HepG2 (cell line): ENCODE results near the gene GGT7. TPM values are rescaled to one million over a fixed set of nuclear protein-coding genes. Genes with fewer than 3 reads are reported as not detected.

Experiments used
- ATF5 ChIP-seq: sonication (generic); formaldehyde crosslinking; IDR thresholded peaks from 2 replicates; pipeline ENCODE4 v1.4.0; 2020; ENCODE audit warnings: mild to moderate bottlenecking, low read depth, missing genetic modification reagents
- IKZF5 ChIP-seq: IDR thresholded peaks from 2 replicates; pipeline ENCODE4 v1.6.1; 2018; ENCODE audit warnings: missing genetic modification reagents, mild to moderate bottlenecking, missing compliant biosample characterization
- LCORL ChIP-seq, 2 experiments: fragments of 450-650 bp in 1 of 2; sonication (generic) in 1 of 2; formaldehyde crosslinking in 1 of 2; IDR thresholded peaks; 2 replicates each; pipeline versions ENCODE4 v1.5.0 to v1.6.1; 2017 to 2020; ENCODE audit warnings: antibody characterized with exemption in 1 of 2, missing genetic modification reagents in 1 of 2
- MEIS1 ChIP-seq: sonication (generic); formaldehyde crosslinking; IDR thresholded peaks from 2 replicates; pipeline ENCODE4 v1.9.0; 2021; ENCODE audit warnings: mild to moderate bottlenecking, missing genetic modification reagents, moderate library complexity, borderline replicate concordance
- RCOR2 ChIP-seq: IDR thresholded peaks from 2 replicates; pipeline ENCODE4 v1.6.1; 2016; ENCODE audit warnings: missing biosample characterization, missing genetic modification reagents
- RFXAP ChIP-seq: sonication (generic); formaldehyde crosslinking; IDR thresholded peaks from 2 replicates; pipeline ENCODE4 v1.4.0; 2020; ENCODE audit warnings: missing genetic modification reagents, borderline replicate concordance
- SAP130 ChIP-seq: IDR thresholded peaks from 2 replicates; pipeline ENCODE4 v1.6.1; 2016; ENCODE audit warnings: low read depth
- ZBTB38 ChIP-seq: sonication (generic); formaldehyde crosslinking; IDR thresholded peaks from 2 replicates; pipeline ENCODE4 v1.5.1; 2020; ENCODE audit warnings: mild to moderate bottlenecking, missing genetic modification reagents
- ZFP41 ChIP-seq: sonication (generic); formaldehyde crosslinking; IDR thresholded peaks from 2 replicates; pipeline ENCODE4 v1.4.0; 2020; ENCODE audit warnings: mild to moderate bottlenecking, missing genetic modification reagents, borderline replicate concordance
- ZNF510 ChIP-seq: sonication (generic); formaldehyde crosslinking; IDR thresholded peaks from 2 replicates; pipeline ENCODE4 v1.4.0; 2020; ENCODE audit warnings: low read depth, mild to moderate bottlenecking, missing genetic modification reagents
- ZNF652 ChIP-seq: IDR thresholded peaks from 2 replicates; pipeline ENCODE4 v1.6.1; 2016; ENCODE audit warnings: low read depth, borderline replicate concordance
- ZNF83 ChIP-seq: sonication (generic); formaldehyde crosslinking; IDR thresholded peaks from 2 replicates; pipeline ENCODE4 v1.4.0; 2020; ENCODE audit warnings: missing genetic modification reagents, mild to moderate bottlenecking, borderline replicate concordance
- ZNF878 ChIP-seq: sonication (generic); formaldehyde crosslinking; IDR thresholded peaks from 2 replicates; pipeline ENCODE4 v1.8.1; 2023; ENCODE audit warnings: mild to moderate bottlenecking, missing genetic modification reagents, moderate library complexity
- polyA plus RNA-seq, 8 experiments: library from polyadenylated mRNA; depleted of rRNA in 3 of 8; stranded (reverse) in 7 of 8; unstranded in 1 of 8; fragments of >200 nt; fragmentation: Illumina TruSeq in 4 of 8; extraction: Trizol in 4 of 8; gene quantifications; 2 replicates each; pipeline versions ENCODE4 v1.2.1 to v1.2.3, GENCODE V29; 2011 to 2016; ENCODE audit warnings: low read depth in 4 of 8, missing spikeins in 1 of 8, mixed read lengths in 1 of 8; ENCODE audit not compliant: insufficient read depth in 1 of 8
- total RNA-seq, 5 experiments: library from RNA; depleted of rRNA; stranded (reverse); fragments of >200 nt; fragmentation: Illumina TruSeq; extraction: Trizol; gene quantifications; 2 replicates each; pipeline ENCODE4 v1.2.3, GENCODE V29; 2016; ENCODE audit warnings: low read depth in 1 of 5
- TF ChIP-seq, protein P1 (sequence below): sonication (generic); formaldehyde crosslinking; IDR thresholded peaks from 2 replicates; pipeline ENCODE4 v1.4.0; 2020; ENCODE audit warnings: missing genetic modification reagents
- TF ChIP-seq, protein P2 (sequence below): sonication (generic); formaldehyde crosslinking; IDR thresholded peaks from 2 replicates; pipeline ENCODE4 v1.4.0; 2020; ENCODE audit warnings: mild to moderate bottlenecking, missing genetic modification reagents
- TF ChIP-seq, protein P3 (sequence below): sonication (generic); formaldehyde crosslinking; IDR thresholded peaks from 2 replicates; pipeline ENCODE4 v1.4.0; 2020; ENCODE audit warnings: mild to moderate bottlenecking, missing genetic modification reagents
- TF ChIP-seq, protein P4 (sequence below): sonication (generic); formaldehyde crosslinking; IDR thresholded peaks from 2 replicates; pipeline ENCODE4 v1.4.0; 2020; ENCODE audit warnings: missing genetic modification reagents
- TF ChIP-seq, protein P5 (sequence below): sonication (generic); formaldehyde crosslinking; IDR thresholded peaks from 2 replicates; pipeline ENCODE4 v1.8.1; 2023; ENCODE audit warnings: mild to moderate bottlenecking, missing genetic modification reagents

The GGT7 gene
- total and polyA plus RNA-seq, 2 of the 13 experiments (the other 11 are each of a cell fraction or from before 2014, with no cell fraction given) = 6.6 to 23.0 TPM

DNA sequence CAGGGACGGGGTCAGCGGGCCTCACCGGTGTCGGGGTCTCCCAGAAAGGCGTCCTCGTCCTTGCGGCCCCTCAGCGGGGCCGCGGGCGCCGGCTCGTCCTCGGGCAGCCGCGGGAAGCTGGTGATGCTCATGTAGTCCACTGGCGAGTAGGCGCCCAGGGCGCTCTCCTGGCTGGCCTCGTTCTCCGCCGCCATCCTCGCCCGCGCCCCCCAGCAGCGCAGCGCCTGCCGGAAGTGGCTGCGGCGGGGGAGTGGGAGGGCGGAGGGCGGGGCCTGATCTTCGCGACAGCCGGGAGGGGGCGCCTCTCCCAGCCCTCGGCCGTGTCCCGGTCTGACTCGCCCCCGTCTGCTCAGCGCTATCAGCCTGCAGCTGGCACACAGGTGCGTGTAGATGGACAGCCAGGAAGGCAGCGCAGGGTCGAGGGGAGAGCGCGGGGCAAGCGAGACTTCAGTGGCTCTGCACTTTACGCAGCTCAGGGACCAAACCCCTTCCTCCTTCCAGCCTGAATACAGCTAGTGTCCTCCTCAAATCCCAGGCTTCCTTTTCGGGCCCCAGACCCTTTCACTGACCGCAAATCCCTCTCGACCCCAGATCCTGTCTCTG, at the start of gene GGT7 (continued):
- no peak for TF ChIP-seq ATF5 (CRISPR knock-in tag)
- peak; percentile 96 for TF ChIP-seq MEIS1 (CRISPR knock-in tag)
- TF ChIP-seq SAP130 (CRISPR knock-in tag) = peak; percentile 97
- TF ChIP-seq, protein P1, sequence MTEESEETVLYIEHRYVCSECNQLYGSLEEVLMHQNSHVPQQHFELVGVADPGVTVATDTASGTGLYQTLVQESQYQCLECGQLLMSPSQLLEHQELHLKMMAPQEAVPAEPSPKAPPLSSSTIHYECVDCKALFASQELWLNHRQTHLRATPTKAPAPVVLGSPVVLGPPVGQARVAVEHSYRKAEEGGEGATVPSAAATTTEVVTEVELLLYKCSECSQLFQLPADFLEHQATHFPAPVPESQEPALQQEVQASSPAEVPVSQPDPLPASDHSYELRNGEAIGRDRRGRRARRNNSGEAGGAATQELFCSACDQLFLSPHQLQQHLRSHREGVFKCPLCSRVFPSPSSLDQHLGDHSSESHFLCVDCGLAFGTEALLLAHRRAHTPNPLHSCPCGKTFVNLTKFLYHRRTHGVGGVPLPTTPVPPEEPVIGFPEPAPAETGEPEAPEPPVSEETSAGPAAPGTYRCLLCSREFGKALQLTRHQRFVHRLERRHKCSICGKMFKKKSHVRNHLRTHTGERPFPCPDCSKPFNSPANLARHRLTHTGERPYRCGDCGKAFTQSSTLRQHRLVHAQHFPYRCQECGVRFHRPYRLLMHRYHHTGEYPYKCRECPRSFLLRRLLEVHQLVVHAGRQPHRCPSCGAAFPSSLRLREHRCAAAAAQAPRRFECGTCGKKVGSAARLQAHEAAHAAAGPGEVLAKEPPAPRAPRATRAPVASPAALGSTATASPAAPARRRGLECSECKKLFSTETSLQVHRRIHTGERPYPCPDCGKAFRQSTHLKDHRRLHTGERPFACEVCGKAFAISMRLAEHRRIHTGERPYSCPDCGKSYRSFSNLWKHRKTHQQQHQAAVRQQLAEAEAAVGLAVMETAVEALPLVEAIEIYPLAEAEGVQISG (CRISPR knock-in tag) = peak; percentile 89
- TF ChIP-seq LCORL (IDR thresholded peaks at IDR 0.05) = no peak
- peak; percentile 95 for TF ChIP-seq LCORL (CRISPR knock-in tag; IDR thresholded peaks at IDR 0.05)
- no peak for TF ChIP-seq ZNF652 (CRISPR knock-in tag)
- TF ChIP-seq ZNF510 (CRISPR knock-in tag) = peak; percentile 46; the same call in 1 of the 2 replicates
- TF ChIP-seq RFXAP (CRISPR knock-in tag) = peak; percentile 62; the same call in 1 of the 2 replicates
- TF ChIP-seq, protein P2, sequence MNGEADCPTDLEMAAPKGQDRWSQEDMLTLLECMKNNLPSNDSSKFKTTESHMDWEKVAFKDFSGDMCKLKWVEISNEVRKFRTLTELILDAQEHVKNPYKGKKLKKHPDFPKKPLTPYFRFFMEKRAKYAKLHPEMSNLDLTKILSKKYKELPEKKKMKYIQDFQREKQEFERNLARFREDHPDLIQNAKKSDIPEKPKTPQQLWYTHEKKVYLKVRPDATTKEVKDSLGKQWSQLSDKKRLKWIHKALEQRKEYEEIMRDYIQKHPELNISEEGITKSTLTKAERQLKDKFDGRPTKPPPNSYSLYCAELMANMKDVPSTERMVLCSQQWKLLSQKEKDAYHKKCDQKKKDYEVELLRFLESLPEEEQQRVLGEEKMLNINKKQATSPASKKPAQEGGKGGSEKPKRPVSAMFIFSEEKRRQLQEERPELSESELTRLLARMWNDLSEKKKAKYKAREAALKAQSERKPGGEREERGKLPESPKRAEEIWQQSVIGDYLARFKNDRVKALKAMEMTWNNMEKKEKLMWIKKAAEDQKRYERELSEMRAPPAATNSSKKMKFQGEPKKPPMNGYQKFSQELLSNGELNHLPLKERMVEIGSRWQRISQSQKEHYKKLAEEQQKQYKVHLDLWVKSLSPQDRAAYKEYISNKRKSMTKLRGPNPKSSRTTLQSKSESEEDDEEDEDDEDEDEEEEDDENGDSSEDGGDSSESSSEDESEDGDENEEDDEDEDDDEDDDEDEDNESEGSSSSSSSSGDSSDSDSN (CRISPR knock-in tag) = peak; percentile 89
- TF ChIP-seq ZNF83 (CRISPR knock-in tag) = peak; percentile 28; the same call in 1 of the 2 replicates
- TF ChIP-seq ZNF878 (CRISPR knock-in tag) = no peak
- no peak for TF ChIP-seq ZFP41 (CRISPR knock-in tag)
- TF ChIP-seq RCOR2 (CRISPR knock-in tag) = no peak; the same call in 1 of the 2 replicates
- TF ChIP-seq, protein P3, sequence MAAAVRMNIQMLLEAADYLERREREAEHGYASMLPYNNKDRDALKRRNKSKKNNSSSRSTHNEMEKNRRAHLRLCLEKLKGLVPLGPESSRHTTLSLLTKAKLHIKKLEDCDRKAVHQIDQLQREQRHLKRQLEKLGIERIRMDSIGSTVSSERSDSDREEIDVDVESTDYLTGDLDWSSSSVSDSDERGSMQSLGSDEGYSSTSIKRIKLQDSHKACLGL (CRISPR knock-in tag) = peak; percentile 93
- peak; percentile 89 for TF ChIP-seq IKZF5 (CRISPR knock-in tag)
- TF ChIP-seq ZBTB38 (CRISPR knock-in tag) = no peak; the same call in none of the 2 replicates
- TF ChIP-seq, protein P4, sequence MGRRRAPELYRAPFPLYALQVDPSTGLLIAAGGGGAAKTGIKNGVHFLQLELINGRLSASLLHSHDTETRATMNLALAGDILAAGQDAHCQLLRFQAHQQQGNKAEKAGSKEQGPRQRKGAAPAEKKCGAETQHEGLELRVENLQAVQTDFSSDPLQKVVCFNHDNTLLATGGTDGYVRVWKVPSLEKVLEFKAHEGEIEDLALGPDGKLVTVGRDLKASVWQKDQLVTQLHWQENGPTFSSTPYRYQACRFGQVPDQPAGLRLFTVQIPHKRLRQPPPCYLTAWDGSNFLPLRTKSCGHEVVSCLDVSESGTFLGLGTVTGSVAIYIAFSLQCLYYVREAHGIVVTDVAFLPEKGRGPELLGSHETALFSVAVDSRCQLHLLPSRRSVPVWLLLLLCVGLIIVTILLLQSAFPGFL (CRISPR knock-in tag) = no peak
- TF ChIP-seq, protein P5, sequence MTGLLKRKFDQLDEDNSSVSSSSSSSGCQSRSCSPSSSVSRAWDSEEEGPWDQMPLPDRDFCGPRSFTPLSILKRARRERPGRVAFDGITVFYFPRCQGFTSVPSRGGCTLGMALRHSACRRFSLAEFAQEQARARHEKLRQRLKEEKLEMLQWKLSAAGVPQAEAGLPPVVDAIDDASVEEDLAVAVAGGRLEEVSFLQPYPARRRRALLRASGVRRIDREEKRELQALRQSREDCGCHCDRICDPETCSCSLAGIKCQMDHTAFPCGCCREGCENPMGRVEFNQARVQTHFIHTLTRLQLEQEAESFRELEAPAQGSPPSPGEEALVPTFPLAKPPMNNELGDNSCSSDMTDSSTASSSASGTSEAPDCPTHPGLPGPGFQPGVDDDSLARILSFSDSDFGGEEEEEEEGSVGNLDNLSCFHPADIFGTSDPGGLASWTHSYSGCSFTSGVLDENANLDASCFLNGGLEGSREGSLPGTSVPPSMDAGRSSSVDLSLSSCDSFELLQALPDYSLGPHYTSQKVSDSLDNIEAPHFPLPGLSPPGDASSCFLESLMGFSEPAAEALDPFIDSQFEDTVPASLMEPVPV (CRISPR knock-in tag) = peak; percentile 96; the same call in 1 of the 2 replicates
